Loucy (cell line): Measurements from ENCODE around the gene COL8A1.

Experiments
- H2AFZ ChIP-seq: fragments of 200-600 bp; sonication (generic); 2 replicates; pipeline ENCODE4 v1.6.0; 2016; ENCODE audit warnings: antibody characterized with exemption, mild to moderate bottlenecking, low read length, moderate library complexity
- H3F3A ChIP-seq: fragments of 200-600 bp; 2 replicates; pipeline ENCODE4 v1.6.0; 2016; ENCODE audit warnings: antibody characterized with exemption, low read depth, mild to moderate bottlenecking
- H3K27me3 ChIP-seq: fragments of 200-600 bp; sonication (generic); 2 replicates; pipeline ENCODE4 v1.6.1; 2014; ENCODE audit warnings: low read length, mild to moderate bottlenecking; ENCODE audit not compliant: insufficient read depth, poor library complexity, severe bottlenecking
- H3K36me3 ChIP-seq: fragments of 200-600 bp; sonication (generic); 2 replicates; pipeline ENCODE4 v1.6.1; 2016; ENCODE audit warnings: low read length; ENCODE audit not compliant: insufficient read depth
- H3K4me1 ChIP-seq: fragments of 200-600 bp; sonication (generic); 2 replicates; pipeline ENCODE4 v1.5.1; 2014; ENCODE audit warnings: low read length, mild to moderate bottlenecking; ENCODE audit not compliant: insufficient read depth, poor library complexity, severe bottlenecking
- H3K4me2 ChIP-seq: fragments of 200-600 bp; sonication (generic); 2 replicates; pipeline ENCODE4 v1.6.0; 2014; ENCODE audit warnings: antibody characterized with exemption, low read length, low read depth, mild to moderate bottlenecking; ENCODE audit not compliant: poor library complexity, severe bottlenecking
- H3K4me3 ChIP-seq: fragments of 200-600 bp; sonication (generic); 2 replicates; pipeline ENCODE4 v1.5.1; 2014; ENCODE audit warnings: low read length, mild to moderate bottlenecking, mixed read lengths; ENCODE audit not compliant: poor library complexity, severe bottlenecking
- H3K79me2 ChIP-seq: fragments of 200-600 bp; sonication (generic); 2 replicates; pipeline ENCODE4 v1.6.1; 2014; ENCODE audit warnings: low read length; ENCODE audit not compliant: insufficient read depth
- H3K9ac ChIP-seq: fragments of 200-600 bp; sonication (generic); 2 replicates; pipeline ENCODE4 v1.6.0; 2014; ENCODE audit warnings: mild to moderate bottlenecking, low read depth, low read length, moderate library complexity; ENCODE audit not compliant: poor library complexity, severe bottlenecking
- H3K9me2 ChIP-seq: fragments of 200-600 bp; sonication (generic); replicated peaks from 2 replicates; pipeline ENCODE4 v1.6.1; 2016; ENCODE audit warnings: low read depth, low read length, mixed read lengths
- H3K9me3 ChIP-seq: fragments of 200-600 bp; sonication (generic); 2 replicates; pipeline ENCODE4 v1.6.1; 2014; ENCODE audit warnings: mild to moderate bottlenecking, antibody characterized with exemption, low read length, low read depth; ENCODE audit not compliant: insufficient read depth
- H4K20me1 ChIP-seq: fragments of 200-600 bp; sonication (generic); 2 replicates; pipeline ENCODE4 v1.6.0; 2014; ENCODE audit warnings: antibody characterized with exemption, low read length, mild to moderate bottlenecking; ENCODE audit not compliant: insufficient read depth, poor library complexity, severe bottlenecking
- CTCF ChIP-seq: fragments of 200-600 bp; sonication (generic); conservative IDR thresholded peaks from 2 replicates; pipeline ENCODE4 v1.5.1; 2014; ENCODE audit warnings: mild to moderate bottlenecking, antibody characterized with exemption, low read length
- EZH2phosphoT487 ChIP-seq: fragments of 200-600 bp; IDR thresholded peaks from 2 replicates; pipeline ENCODE4 v1.6.1; 2018; ENCODE audit warnings: antibody characterized with exemption, mild to moderate bottlenecking, moderate library complexity, borderline replicate concordance

The COL8A1 gene

GRCh38 chr3:99761415-99762165 lies 123.2 kb downstream of the COL8A1 start:
- H2AFZ ChIP-seq = no peak overlapping the region
- H3K27me3 ChIP-seq = peaks cover 16% of the 10 kb centered on the region
- H3K36me3 ChIP-seq = no peaks in the 10 kb centered on the region
- H3K9me3 ChIP-seq = no peaks in the 10 kb centered on the region
- no peak overlapping the region for H3K9ac ChIP-seq
- no peaks in the 10 kb centered on the region for H3F3A ChIP-seq
- H4K20me1 ChIP-seq = no peaks in the 10 kb centered on the region
- H3K4me2 ChIP-seq = no peak overlapping the region
- H3K4me3 ChIP-seq = no peak overlapping the region
- H3K9me2 ChIP-seq = no peaks in the 10 kb centered on the region
- TF ChIP-seq CTCF (no peak), EZH2phosphoT487 (no peak)
- no peaks in the 10 kb centered on the region for H3K79me2 ChIP-seq
- no peaks in the 10 kb centered on the region for H3K4me1 ChIP-seq

GRCh38 chr3:99762901-99763300 lies 124.5 kb downstream of the COL8A1 start:
- H3K4me1 ChIP-seq = no peaks in the 10 kb centered on the region
- no peaks in the 10 kb centered on the region for H3K36me3 ChIP-seq
- no peaks in the 10 kb centered on the region for H3F3A ChIP-seq
- H3K9me2 ChIP-seq = no peaks in the 10 kb centered on the region
- H4K20me1 ChIP-seq = no peaks in the 10 kb centered on the region
- H2AFZ ChIP-seq = no peak overlapping the region
- H3K4me2 ChIP-seq = no peak overlapping the region
- no peaks in the 10 kb centered on the region for H3K9me3 ChIP-seq
- peaks cover 12% of the 10 kb centered on the region for H3K27me3 ChIP-seq
- TF ChIP-seq CTCF (no peak), EZH2phosphoT487 (no peak)
- no peaks in the 10 kb centered on the region for H3K79me2 ChIP-seq
- no peak overlapping the region for H3K4me3 ChIP-seq
- no peak overlapping the region for H3K9ac ChIP-seq

GRCh38 chr3:99764377-99764776 lies 126.0 kb downstream of the COL8A1 start:
- H3K4me3 ChIP-seq = no peak overlapping the region
- H3K4me1 ChIP-seq = no peaks in the 10 kb centered on the region
- no peaks in the 10 kb centered on the region for H3K36me3 ChIP-seq
- TF ChIP-seq EZH2phosphoT487 (no peak), CTCF (no peak)
- H3K79me2 ChIP-seq = no peaks in the 10 kb centered on the region
- H3K4me2 ChIP-seq = no peak overlapping the region
- H2AFZ ChIP-seq = no peak overlapping the region
- peaks cover 8% of the 10 kb centered on the region for H3K27me3 ChIP-seq
- H3K9me3 ChIP-seq = no peaks in the 10 kb centered on the region
- H3K9me2 ChIP-seq = no peaks in the 10 kb centered on the region
- H4K20me1 ChIP-seq = no peaks in the 10 kb centered on the region
- H3K9ac ChIP-seq = no peak overlapping the region
- H3F3A ChIP-seq = no peaks in the 10 kb centered on the region
